Stimulated activated CD4-positive, alpha-beta T cell treated with anti-CD3 and anti-CD28 coated beads, Interleukin-12 subunit alpha, Interleukin-12 subunit beta, amount 100 ng/mL, for 24 hours (primary cell): ENCODE measurements around the gene DDX5.

Experiments used
- DNase-seq, 2 experiments: peaks; one replicate each; pipeline ENCODE4 v3.0.0-alpha.2; 2020; ENCODE audit warnings: low read depth in 2 of 2

Gene DDX5

GRCh38 chr17:64506201-64506575, at the start of gene DDX5:
Gene DDX5, minus strand, starts transcription at chr17:64506289. Its CDS starts 170 bp downstream, at chr17:64506119.
- peak; percentile 96 to 97 for DNase-seq

- DNase-seq = no peak
Measured at GRCh38 chr17:64555281-64555680, 49.2 kb upstream of the DDX5 start.

GRCh38 chr17:64554028-64554637, 48.0 kb upstream of the DDX5 start:
- no peak for DNase-seq

GRCh38 chr17:64551461-64551860, 45.4 kb upstream of the DDX5 start:
- no peak for DNase-seq

- no peak for DNase-seq
Measured at GRCh38 chr17:64547319-64547718, 41.2 kb upstream of the DDX5 start.

GRCh38 chr17:64546716-64547115, 40.6 kb upstream of the DDX5 start:
- DNase-seq = no peak

GRCh38 chr17:64544742-64545141, 38.7 kb upstream of the DDX5 start:
- DNase-seq = no peak

- no peak for DNase-seq
Measured at GRCh38 chr17:64540118-64540776, 34.2 kb upstream of the DDX5 start.

GRCh38 chr17:64538508-64539130, 32.5 kb upstream of the DDX5 start:
- DNase-seq = no peak

- DNase-seq = no peak
Measured at GRCh38 chr17:64537488-64537887, 31.4 kb upstream of the DDX5 start.

- no peak for DNase-seq
Measured at GRCh38 chr17:64536913-64537312, 30.8 kb upstream of the DDX5 start.

GRCh38 chr17:64535357-64535756, 29.3 kb upstream of the DDX5 start:
- DNase-seq = no peak

- DNase-seq = no peak
Measured at GRCh38 chr17:64534187-64534586, 28.1 kb upstream of the DDX5 start.

GRCh38 chr17:64533784-64534183, 27.7 kb upstream of the DDX5 start:
- no peak for DNase-seq

GRCh38 chr17:64532409-64532808, 26.3 kb upstream of the DDX5 start:
- no peak for DNase-seq

GRCh38 chr17:64531955-64532371, 25.9 kb upstream of the DDX5 start:
- DNase-seq = no peak

GRCh38 chr17:64529221-64529620, 23.1 kb upstream of the DDX5 start:
- DNase-seq = no peak

- no peak for DNase-seq
Measured at GRCh38 chr17:64527914-64528313, 21.8 kb upstream of the DDX5 start.

GRCh38 chr17:64520359-64520758, 14.3 kb upstream of the DDX5 start:
- no peak for DNase-seq

- no peak for DNase-seq
Measured at GRCh38 chr17:64519601-64520000, 13.5 kb upstream of the DDX5 start.

- DNase-seq = no peak
Measured at GRCh38 chr17:64515829-64516228, 9.7 kb upstream of the DDX5 start.

GRCh38 chr17:64515419-64515818, 9.3 kb upstream of the DDX5 start:
- no peak for DNase-seq

- no peak for DNase-seq
Measured at GRCh38 chr17:64509179-64509578, 3.1 kb upstream of the DDX5 start.
